Prostate gland (tissue), 2 donors: ENCODE measurements around the gene CCSER1. TPM values are rescaled to one million over a fixed set of nuclear protein-coding genes. Genes with fewer than 3 reads are reported as not detected.
"Not testable (repeated sequence)": the region's sequence is repeated elsewhere in the genome, so short reads cannot be mapped to it uniquely, and the experiment has no call there.

Experiments used
- DNase-seq: peaks from one replicate; pipeline ENCODE4 v3.0.0-alpha.2; 2019; ENCODE audit warnings: low spot score
- H3K27ac ChIP-seq, 2 donors: fragments of 200-600 bp; sonication (generic); 2 replicates each; pipeline ENCODE4 v1.5.1; 2017 to 2019
- H3K27me3 ChIP-seq: fragments of 200-600 bp; sonication (generic); replicated peaks from 2 replicates; pipeline ENCODE4 v1.5.1; 2019; ENCODE audit not compliant: insufficient read depth
- H3K36me3 ChIP-seq, 2 donors: fragments of 200-600 bp; sonication (generic); 1 replicate in 1 of 2; 2 replicates in 1 of 2; pipeline versions ENCODE4 v1.5.1 to v1.8.1; 2017 to 2019
- H3K4me1 ChIP-seq: fragments of 200-600 bp; sonication (generic); replicated peaks from 2 replicates; pipeline ENCODE4 v1.5.1; 2019
- H3K4me3 ChIP-seq, 2 donors: fragments of 200-600 bp; sonication (generic); 2 replicates each; pipeline ENCODE4 v1.5.1; 2017 to 2019
- H3K9me3 ChIP-seq: fragments of 200-600 bp; sonication (generic); 2 replicates; pipeline ENCODE4 v1.5.1; 2017
- CTCF ChIP-seq, 4 experiments: fragments of 200-600 bp in 2 of 4; fragments of 450-650 bp in 2 of 4; sonication (generic) in 2 of 4; IDR thresholded peaks; 1 replicate in 3 of 4; 2 replicates in 1 of 4; pipeline ENCODE4 v1.5.1; 2016 to 2019; ENCODE audit warnings: antibody characterized with exemption in 4 of 4, mild to moderate bottlenecking in 2 of 4, moderate library complexity in 2 of 4
- POLR2A ChIP-seq: fragments of 450-650 bp; IDR thresholded peaks from one replicate; pipeline ENCODE4 v1.6.1; 2016; ENCODE audit warnings: antibody characterized with exemption, mild to moderate bottlenecking
- POLR2AphosphoS5 ChIP-seq: sonication (generic); formaldehyde crosslinking; IDR thresholded peaks from one replicate; pipeline ENCODE4 v1.6.1; 2017; ENCODE audit warnings: antibody characterized with exemption
- WGBS: methylation state at CpG from one replicate; pipeline ENCODE4 v1.1.5; 2018; 5-methylcytosine and 5-hydroxymethylcytosine counted together
- intact Hi-C: fragments of 100-400 bp; cut with DNase I; formaldehyde crosslinking; loops from one replicate; pipeline ENCODE4 v1.14.2; 2022
- total RNA-seq, 2 donors: library from RNA; depleted of rRNA; stranded (reverse); fragments of >200 nt; gene quantifications; one replicate each; pipeline ENCODE4 v1.1.0, GENCODE V29; 2016

CCSER1 gene
- total RNA-seq, 2 donors from 2014 or later, result 11.9 to 32.2 TPM

GRCh38 chr4:91359041-91360031, 1232.1 kb downstream of the CCSER1 start:
- Histone ChIP-seq H3K27ac (no peak overlapping the region), H3K9me3 (no peaks in the 10 kb centered on the region), H3K4me1 (no peaks in the 10 kb centered on the region), H3K4me3 (no peak overlapping the region), H3K27me3 (no peaks in the 10 kb centered on the region), H3K36me3 (no peaks in the 10 kb centered on the region)
- intact Hi-C loops, result no loop called here
- TF ChIP-seq POLR2AphosphoS5 (no peak), POLR2A (no peak), CTCF (IDR thresholded peaks at IDR 0.05) (no peak)
- DNase-seq, result no peak
- 70% methylated on average over 8 of the region's 8 CpGs for WGBS

DNA sequence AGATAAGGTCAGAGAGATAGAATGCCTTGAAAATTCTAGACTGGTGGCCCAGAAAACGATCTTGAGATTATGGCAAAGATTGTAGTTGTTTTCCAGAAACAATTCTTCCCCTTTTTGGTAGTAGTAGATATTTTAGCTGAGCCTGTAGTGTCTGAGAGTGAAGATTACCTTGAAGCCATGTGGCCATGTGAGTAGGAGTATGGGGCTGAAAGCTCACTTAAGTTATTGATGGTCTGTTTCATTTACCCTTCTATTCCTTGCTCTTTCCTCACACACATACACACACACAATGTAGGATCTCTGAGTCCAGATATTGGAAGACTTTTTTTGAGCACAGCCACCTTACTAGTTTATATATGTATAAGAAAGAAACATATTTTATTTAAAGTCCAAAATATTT, 1234.9 kb downstream of the CCSER1 start:
- Histone ChIP-seq H3K4me1 (no peaks in the 10 kb centered on the region), H3K27ac (no peak overlapping the region), H3K27me3 (no peaks in the 10 kb centered on the region), H3K36me3 (no peaks in the 10 kb centered on the region), H3K9me3 (no peaks in the 10 kb centered on the region), H3K4me3 (no peak overlapping the region)
- WGBS, result 71% methylated on average over 1 of the region's 1 CpG
- DNase-seq, result no peak
- TF ChIP-seq POLR2AphosphoS5 (no peak), POLR2A (no peak), CTCF (IDR thresholded peaks at IDR 0.05) (no peak)
- intact Hi-C loops, result no loop called here

GRCh38 chr4:91366554-91366953, 1239.4 kb downstream of the CCSER1 start:
- Histone ChIP-seq H3K36me3 (no peaks in the 10 kb centered on the region), H3K9me3 (no peaks in the 10 kb centered on the region), H3K27me3 (no peaks in the 10 kb centered on the region), H3K4me3 (no peak overlapping the region), H3K27ac (no peak overlapping the region), H3K4me1 (no peaks in the 10 kb centered on the region)
- intact Hi-C loops, result no loop called here
- DNase-seq, result no peak
- TF ChIP-seq CTCF (IDR thresholded peaks at IDR 0.05) (no peak), POLR2A (no peak), POLR2AphosphoS5 (no peak)

DNA sequence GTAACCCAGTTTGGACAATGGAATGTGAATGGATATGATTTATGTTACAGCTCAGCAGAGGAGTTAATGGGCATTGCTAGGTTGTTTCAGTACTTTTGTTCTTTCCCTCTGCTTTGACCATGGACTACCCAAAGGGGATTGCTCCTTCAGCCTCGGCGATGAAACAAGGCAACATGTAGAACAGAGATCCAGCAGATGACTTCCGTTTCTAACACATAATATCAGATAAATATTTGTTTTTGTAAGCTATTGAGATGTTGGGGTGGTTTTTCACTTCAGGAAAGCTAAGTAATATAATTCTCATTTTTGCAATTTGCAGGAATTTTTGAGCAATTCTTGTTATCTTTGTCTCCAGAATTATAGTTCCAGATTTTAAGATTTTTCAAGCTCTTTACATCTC, 1241.9 kb downstream of the CCSER1 start:
- H3K27ac ChIP-seq, result no peak overlapping the region
- no peaks in the 10 kb centered on the region for H3K36me3 ChIP-seq
- DNase-seq, result no peak
- WGBS, result 84% methylated on average over 3 of the region's 3 CpGs
- TF ChIP-seq CTCF (IDR thresholded peaks at IDR 0.05), result no peak
- no peak for TF ChIP-seq POLR2AphosphoS5
- TF ChIP-seq POLR2A, result no peak
- H3K9me3 ChIP-seq, result no peaks in the 10 kb centered on the region
- H3K4me1 ChIP-seq, result no peaks in the 10 kb centered on the region
- H3K27me3 ChIP-seq, result no peaks in the 10 kb centered on the region
- H3K4me3 ChIP-seq, result no peak overlapping the region
- intact Hi-C loops, result no loop called here

- TF ChIP-seq CTCF (IDR thresholded peaks at IDR 0.05) (no peak), POLR2AphosphoS5 (no peak), POLR2A (no peak)
- no peak overlapping the region for H3K4me3 ChIP-seq
- DNase-seq, result no peak
- intact Hi-C loops, result no loop called here
- WGBS, result 37% methylated on average over 4 of the region's 4 CpGs
- no peaks in the 10 kb centered on the region for H3K27me3 ChIP-seq
- H3K9me3 ChIP-seq, result no peaks in the 10 kb centered on the region
- H3K36me3 ChIP-seq, result no peaks in the 10 kb centered on the region
- no peaks in the 10 kb centered on the region for H3K4me1 ChIP-seq
- no peak overlapping the region for H3K27ac ChIP-seq
These were observed 1246.4 kb downstream of the CCSER1 start for GRCh38 chr4:91373546-91373945.

- H3K4me3 ChIP-seq, intact Hi-C loops, DNase-seq, H3K9me3 ChIP-seq, H3K27me3 ChIP-seq, H3K4me1 ChIP-seq, H3K27ac ChIP-seq, H3K36me3 ChIP-seq: not testable (repeated sequence)
- WGBS, result 94% methylated on average over 7 of the region's 7 CpGs
These were observed 1278.2 kb downstream of the CCSER1 start for GRCh38 chr4:91405431-91405830.
